Measurements from ENCODE around the gene SULT1C2.

DNA sequence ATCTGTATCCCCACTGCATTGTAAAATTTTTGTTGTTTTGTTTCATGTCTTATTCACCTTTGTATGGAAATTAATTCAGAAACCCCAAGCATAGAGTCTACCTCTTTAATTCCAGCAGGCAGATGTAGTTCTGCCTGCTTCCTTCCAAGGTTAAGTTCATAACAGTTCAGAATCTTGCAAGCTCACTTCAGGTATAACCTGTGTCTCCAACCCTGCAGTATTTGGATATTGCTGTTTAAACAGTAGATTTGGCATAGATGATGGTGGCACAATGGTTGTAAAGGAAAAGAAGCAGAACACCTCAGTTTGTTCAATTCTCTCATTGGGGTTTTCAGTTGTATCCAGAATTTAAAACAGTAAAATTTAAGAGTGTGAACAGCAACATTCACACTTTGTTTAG lies 21.2 kb downstream of the SULT1C2 start:
- TF ChIP-seq ARNTL (CRISPR knock-in tag; IDR thresholded peaks at IDR 0.05; ENCODE audit: borderline replicate concordance, low read depth) (no peak), CSDC2 (CRISPR knock-in tag; IDR thresholded peaks at IDR 0.05) (no peak), ZNF565 (CRISPR knock-in tag; conservative IDR thresholded peaks at IDR 0.05; ENCODE audit: low read depth) (no peak), PPARA (CRISPR knock-in tag; IDR thresholded peaks at IDR 0.05; ENCODE audit: borderline replicate concordance) (no peak), SNAI2 (CRISPR knock-in tag; IDR thresholded peaks at IDR 0.05) (no peak), ESRRG (CRISPR knock-in tag; IDR thresholded peaks at IDR 0.05) (no peak), OSR1 (CRISPR knock-in tag; IDR thresholded peaks at IDR 0.05) (no peak), ZFP30 (CRISPR knock-in tag; IDR thresholded peaks at IDR 0.05) (no peak)
- TF ChIP-seq, protein P1, sequence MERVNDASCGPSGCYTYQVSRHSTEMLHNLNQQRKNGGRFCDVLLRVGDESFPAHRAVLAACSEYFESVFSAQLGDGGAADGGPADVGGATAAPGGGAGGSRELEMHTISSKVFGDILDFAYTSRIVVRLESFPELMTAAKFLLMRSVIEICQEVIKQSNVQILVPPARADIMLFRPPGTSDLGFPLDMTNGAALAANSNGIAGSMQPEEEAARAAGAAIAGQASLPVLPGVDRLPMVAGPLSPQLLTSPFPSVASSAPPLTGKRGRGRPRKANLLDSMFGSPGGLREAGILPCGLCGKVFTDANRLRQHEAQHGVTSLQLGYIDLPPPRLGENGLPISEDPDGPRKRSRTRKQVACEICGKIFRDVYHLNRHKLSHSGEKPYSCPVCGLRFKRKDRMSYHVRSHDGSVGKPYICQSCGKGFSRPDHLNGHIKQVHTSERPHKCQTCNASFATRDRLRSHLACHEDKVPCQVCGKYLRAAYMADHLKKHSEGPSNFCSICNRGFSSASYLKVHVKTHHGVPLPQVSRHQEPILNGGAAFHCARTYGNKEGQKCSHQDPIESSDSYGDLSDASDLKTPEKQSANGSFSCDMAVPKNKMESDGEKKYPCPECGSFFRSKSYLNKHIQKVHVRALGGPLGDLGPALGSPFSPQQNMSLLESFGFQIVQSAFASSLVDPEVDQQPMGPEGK (CRISPR knock-in tag; IDR thresholded peaks at IDR 0.05; ENCODE audit: borderline replicate concordance) = no peak
- TF ChIP-seq, protein P2, sequence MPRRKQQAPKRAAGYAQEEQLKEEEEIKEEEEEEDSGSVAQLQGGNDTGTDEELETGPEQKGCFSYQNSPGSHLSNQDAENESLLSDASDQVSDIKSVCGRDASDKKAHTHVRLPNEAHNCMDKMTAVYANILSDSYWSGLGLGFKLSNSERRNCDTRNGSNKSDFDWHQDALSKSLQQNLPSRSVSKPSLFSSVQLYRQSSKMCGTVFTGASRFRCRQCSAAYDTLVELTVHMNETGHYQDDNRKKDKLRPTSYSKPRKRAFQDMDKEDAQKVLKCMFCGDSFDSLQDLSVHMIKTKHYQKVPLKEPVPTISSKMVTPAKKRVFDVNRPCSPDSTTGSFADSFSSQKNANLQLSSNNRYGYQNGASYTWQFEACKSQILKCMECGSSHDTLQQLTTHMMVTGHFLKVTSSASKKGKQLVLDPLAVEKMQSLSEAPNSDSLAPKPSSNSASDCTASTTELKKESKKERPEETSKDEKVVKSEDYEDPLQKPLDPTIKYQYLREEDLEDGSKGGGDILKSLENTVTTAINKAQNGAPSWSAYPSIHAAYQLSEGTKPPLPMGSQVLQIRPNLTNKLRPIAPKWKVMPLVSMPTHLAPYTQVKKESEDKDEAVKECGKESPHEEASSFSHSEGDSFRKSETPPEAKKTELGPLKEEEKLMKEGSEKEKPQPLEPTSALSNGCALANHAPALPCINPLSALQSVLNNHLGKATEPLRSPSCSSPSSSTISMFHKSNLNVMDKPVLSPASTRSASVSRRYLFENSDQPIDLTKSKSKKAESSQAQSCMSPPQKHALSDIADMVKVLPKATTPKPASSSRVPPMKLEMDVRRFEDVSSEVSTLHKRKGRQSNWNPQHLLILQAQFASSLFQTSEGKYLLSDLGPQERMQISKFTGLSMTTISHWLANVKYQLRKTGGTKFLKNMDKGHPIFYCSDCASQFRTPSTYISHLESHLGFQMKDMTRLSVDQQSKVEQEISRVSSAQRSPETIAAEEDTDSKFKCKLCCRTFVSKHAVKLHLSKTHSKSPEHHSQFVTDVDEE (CRISPR knock-in tag; IDR thresholded peaks at IDR 0.05) = no peak
